Inflammatory macrophage treated with lipopolysaccharide for 4 hours (primary cell): ENCODE data around the gene WDR27.
"Not testable (repeated sequence)": the region's sequence is repeated elsewhere in the genome, so short reads cannot be mapped to it uniquely, and the experiment has no call there.

Source experiments
- DNase-seq: peaks from one replicate; pipeline ENCODE4 v3.0.0-alpha.2; 2020

Gene WDR27

DNA sequence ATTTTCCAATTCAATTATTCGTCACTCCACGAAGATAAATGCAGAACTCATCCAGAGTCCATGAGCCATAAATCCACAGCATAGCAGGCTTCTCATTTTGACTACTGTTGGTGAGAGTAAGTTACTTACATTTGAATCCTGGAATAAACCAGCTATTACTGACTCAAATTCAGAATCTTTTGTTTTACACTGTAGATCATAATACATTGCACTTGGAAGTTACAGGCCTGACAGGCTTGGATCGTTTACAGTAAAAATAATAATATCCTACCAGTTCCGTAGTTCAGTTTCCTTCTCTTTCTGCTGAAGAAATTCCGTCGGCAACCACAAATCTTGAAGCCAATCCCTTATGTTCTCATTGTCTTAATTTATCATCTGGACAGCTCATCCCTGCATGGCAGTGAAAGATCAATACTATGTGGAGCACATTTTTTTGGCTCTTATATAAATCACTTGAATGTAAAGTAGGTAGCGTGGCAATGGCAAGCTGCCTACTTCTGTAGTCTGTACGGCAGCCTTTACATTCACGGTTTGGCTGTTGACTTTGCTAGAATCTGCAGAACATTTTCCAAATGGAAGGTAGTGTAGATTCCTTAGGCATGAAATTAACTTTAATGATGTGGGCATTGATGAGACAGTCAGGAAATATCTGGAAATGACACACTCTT, 142.9 kb downstream of the WDR27 start:
- no peak for DNase-seq

DNA sequence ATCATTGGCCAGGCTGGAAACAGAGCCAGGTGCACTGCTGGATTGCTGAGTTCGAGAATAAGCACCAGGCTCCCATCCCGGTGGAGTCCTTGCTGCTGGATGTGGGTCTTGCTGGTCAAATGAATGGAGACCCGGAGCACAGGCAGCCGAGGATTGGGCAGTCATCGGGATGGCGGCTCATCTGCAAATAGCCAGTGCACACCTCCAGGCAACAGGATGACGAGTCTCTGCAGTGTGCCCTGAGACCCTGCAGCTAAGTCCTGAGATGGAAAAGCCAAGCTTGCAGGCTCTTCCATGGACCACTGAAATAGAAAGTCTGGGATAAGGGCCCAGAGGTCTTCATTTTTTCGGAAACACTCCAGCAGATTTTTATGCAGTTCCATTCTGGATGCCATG, 143.5 kb downstream of the WDR27 start:
- DNase-seq, result no peak

DNA sequence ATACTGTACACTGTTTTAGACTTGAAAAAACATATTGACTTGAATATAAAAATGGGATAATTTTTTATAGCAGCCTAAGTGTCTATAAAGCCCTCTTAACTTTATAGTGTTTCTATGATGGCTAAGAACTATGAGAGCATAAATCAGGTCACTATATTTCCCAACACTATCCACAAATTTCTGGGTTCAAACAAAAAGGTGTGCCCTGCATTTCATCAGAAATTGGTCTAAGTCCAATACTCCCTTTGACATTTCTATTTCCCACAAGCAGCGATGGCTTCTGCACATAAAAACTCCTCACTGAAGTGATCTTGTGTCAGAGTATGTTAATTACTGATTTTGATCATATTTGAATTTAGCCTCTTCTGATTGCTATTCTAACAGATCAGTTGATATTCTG, 143.9 kb downstream of the WDR27 start:
- DNase-seq, result no peak

DNA sequence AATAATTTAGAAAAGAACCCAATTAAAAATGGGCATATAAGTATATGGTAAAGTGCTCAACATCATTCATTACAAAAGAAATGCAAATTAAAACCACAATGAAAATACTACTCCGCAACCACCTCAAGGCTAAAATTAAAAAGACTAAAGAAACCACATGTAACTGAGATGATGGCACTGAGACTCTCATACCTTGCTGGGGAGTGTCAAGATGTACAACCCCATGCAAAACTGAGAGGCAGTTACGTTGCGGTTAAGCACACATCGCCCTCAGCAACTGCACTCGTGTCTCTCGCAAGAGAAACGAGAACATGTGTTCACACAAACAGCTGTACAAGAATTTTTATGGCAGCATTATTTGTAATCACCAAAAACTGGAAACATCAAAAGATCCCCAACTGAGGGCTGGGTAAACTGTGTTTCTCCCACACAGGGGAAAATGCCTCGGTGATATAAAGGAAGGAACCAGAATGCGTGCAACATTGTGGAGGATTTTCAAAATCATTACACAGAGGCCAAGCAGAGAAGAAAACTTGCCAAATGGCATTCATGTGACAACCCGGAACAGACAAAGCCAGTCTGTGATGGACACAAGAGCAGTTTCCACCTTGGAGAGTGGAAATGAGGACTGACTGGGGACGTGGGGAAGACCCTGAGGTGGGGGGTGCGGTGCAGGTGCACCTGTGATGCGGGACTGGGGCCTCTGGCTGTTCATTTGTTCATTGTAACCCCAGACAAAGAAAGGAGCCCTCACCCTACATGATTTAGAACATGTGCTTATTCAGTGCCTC, 144.9 kb downstream of the WDR27 start:
- DNase-seq, result no peak

GRCh38 chr6:169555971-169556617, 145.7 kb downstream of the WDR27 start:
- no peak for DNase-seq

- DNase-seq, result no peak
Observed at GRCh38 chr6:169545982-169546381, 155.8 kb downstream of the WDR27 start.

GRCh38 chr6:169543704-169544103, 158.1 kb downstream of the WDR27 start:
- DNase-seq, result no peak

- no peak for DNase-seq
Observed at GRCh38 chr6:169542491-169542890, 159.3 kb downstream of the WDR27 start.

DNA sequence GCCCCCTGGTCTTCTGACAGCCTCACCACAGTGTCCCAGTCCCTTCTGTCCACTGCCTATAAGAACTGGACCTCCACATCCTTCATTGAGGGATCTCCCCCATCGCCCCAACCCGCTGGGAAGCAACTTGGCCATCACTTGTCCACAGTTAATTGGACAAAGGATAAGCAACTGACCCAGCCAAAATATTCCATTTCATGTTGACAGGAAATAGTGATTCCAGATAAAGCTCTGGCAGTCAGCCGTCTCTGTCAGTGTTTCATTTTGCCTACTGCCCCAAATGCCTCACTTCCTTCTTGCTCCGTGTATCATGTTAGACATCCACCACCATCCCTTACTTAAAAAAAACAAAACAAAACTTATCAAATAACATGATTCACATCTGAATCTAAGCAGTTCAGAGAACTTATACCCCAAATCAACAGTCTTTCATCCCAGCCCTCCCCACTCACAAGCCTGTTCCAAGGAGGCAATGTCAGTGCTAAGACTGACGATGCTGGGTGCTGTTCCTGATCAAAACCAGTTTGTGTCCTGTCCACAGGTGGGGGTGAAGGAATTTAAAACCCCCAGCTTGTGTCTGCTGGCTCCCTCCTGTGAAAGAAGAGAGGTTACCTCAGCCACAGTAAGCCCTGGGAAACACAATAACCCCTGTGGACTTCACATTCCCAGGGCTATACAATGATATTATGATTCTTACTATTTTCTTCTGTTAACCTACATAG, 162.5 kb downstream of the WDR27 start:
- no peak for DNase-seq

DNA sequence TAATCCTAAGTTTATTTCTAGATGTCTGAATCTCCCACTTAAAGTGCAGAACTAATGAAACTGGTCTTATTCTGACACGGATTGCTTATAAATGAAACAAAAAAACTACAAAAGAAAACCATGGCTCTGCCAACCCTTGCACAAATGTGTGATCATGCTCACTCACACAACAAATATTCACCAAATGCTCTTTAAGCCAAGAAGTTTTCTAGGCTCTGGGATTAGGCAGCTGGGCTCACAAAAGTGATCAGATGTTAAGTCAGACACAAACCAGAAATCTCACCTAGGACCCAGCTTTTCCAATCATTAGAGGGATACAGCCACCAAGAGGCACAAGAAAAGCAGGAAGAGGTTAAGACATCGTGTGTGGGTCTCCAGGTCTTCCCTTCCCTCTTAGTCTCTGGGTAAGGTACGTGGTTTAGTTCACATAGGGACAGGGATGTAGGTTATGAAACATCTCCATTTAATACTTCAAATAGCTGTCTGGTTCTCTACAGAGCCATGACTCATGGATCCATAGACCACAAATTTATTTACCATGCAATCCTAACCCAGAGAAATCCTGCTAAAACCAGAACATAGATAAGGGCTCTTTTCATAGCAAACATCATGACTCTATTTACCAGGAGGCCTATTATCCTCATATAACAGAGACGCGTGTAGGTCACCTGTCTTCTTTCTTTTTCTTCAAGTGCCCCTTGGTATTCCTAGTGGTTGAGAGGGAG, 165.2 kb downstream of the WDR27 start:
- no peak for DNase-seq

DNA sequence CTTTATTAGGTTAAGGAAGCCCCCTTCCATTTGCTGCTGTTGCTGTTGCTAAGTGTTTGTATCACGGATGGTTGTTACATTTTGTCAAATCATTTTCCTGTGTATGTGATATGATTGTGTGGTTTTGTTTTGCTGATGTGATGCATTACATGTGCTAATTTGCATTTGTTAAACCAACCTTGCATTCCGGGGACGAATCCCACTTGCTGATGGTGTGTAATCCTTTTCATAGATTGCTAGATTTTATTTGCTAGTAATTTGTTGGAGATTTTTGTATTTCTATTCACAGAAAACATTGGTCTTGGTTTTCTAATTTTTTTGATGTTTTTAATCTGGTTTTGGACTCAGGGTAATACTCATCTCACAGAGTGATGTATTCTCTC, 167.8 kb downstream of the WDR27 start:
- DNase-seq, result no peak

DNA sequence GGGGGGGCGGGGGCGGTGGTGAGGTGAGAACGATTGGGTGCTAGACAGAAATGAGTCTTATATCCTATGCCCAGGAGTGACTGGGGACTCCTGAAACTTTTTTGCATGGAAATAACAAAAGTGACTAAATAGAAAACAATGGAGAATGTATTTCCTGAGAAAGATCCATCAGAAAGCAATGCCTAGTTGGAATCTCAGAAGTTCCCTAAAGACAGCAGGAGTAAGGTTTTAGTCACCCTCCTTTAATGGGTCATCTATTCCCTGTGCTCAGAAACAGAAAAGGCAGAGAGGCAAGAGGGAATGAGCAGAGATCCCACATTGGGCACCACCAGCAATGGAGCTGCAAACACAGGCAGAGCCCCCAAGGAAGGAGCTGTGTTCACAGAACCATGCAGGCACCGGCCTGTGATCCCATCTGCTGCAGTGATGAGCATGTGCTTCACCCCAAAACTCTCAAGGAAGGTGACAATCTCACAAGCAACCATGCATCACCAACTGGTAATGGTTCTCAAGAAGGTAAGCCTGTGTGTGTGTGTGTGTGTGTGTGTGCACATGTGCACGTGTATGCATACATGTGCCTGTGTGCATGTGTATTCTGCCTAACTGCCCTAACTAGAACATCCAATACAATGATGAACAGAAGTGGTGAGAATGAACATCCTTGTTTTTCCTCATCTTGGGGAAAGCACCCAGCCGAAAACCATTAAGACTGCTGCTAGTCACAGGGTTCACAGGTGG, 168.4 kb downstream of the WDR27 start:
- DNase-seq, result no peak

- DNase-seq, result no peak
Observed at GRCh38 chr6:169530752-169531123, 171.1 kb downstream of the WDR27 start.

DNA sequence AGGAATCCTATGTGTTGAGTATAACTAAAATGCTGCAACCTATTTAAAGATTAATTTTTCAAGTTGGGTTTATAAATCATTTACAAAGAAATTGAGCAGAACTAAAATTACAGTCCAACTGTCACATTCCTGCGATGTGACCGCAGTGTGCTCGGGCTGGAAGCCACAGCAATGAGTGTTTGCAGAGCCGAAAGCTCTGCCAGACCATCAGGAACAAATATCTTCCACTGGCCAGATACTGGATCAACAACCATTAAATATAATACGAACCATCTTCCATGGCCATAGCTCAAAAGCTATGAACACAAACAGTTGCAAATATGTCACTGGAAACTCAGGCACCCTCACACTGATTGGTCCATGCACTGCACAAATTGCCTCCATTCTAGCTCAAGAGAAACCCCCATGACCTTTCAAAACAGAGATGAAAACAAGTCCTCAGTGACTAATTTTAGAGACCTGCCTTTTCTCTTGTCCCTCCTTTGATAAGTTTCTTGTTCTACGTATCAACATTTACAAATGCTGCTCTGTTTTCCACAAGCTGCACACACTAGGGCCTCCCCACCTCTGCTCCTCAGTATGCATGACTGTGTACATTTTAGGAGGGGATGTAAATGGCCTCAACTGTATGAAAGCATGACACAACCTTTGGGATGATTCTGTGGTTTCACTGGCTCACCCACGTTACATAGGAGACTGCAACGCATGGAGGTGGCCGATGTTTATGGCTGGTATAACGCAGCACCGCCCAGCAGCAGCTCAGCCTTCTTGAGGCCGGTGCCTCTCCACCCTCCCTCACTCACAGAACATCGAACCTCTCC, 171.7 kb downstream of the WDR27 start:
- DNase-seq, result no peak

GRCh38 chr6:169528755-169529154, 173.1 kb downstream of the WDR27 start:
- DNase-seq, result no peak

GRCh38 chr6:169527306-169527705, 174.5 kb downstream of the WDR27 start:
- DNase-seq, result no peak

DNA sequence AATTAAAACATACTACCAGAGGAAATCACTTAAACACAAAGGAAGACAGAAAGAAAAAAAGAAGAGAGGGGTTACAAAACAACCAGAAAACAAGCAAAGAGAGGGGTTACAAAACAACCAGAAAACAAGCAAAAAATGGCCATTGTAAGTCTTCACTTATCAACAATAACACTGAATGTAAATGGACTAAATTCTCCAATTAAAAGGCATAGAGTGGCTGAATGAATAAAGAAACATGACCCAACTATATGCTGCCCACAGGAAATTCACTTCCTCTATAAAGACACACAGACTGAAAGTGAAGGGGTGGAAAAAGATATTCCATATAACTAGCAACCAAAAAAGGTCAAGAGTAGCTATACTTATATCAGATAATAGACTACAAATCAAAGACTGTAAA, 180.0 kb downstream of the WDR27 start:
- no peak for DNase-seq

DNA sequence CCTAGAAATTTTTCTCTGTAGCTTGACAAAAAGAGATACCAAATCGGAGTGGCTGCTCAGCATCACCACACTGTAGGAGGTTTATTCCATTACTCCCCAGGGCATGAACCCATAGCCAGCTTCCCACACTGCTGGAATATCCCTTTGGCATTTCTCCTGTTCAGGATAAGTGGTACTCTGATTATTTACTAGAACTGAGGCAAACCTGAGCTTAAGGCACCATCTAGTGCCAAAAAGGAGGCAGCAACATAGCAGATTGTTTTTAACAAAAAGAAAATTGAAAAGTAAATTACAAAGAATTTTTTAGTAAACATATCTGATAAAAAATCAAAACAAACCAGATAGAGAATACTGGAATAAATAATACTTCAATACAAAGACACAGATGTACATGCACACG, 181.7 kb downstream of the WDR27 start:
- no peak for DNase-seq

- no peak for DNase-seq
Observed at GRCh38 chr6:169518451-169518850, 183.4 kb downstream of the WDR27 start.

- no peak for DNase-seq
Observed at GRCh38 chr6:169513478-169514193, 188.2 kb downstream of the WDR27 start.

GRCh38 chr6:169511785-169512184, 190.0 kb downstream of the WDR27 start:
- not testable (repeated sequence) for DNase-seq
